Sciatic nerve (tissue), 2 donors: ENCODE data around the gene PTGDS. TPM values are rescaled to one million over a fixed set of nuclear protein-coding genes. Genes with fewer than 3 reads are reported as not detected.
"Not testable (repeated sequence)": the region's sequence is repeated elsewhere in the genome, so short reads cannot be mapped to it uniquely, and the experiment has no call there.

Experiments used
- ATAC-seq: fragments of 200-7000 bp; cut with Tn5 transposase; one replicate; pipeline ENCODE4 v1.9.1; 2020; ENCODE audit warnings: mild to moderate bottlenecking, moderate library complexity
- DNase-seq: peaks from one replicate; pipeline ENCODE4 v3.0.0-alpha.2; 2020; ENCODE audit warnings: low spot score
- intact Hi-C: fragments of 100-400 bp; cut with DNase I; formaldehyde crosslinking; loops from one replicate; pipeline ENCODE4 v1.14.2; 2022
- total RNA-seq: library from RNA; stranded (reverse); fragmentation: NEBNext Ultra II Directional; extraction: Animal tissue kit (Norgen Biotek cat#: 25700); gene quantifications from one replicate; pipeline ENCODE4 v1.2.1, GENCODE V29; 2021
- donor health status: DM: no; HTN: no; CAD: no.
- donor health status: DM: no; HTN: no; CAD: no.

The PTGDS gene
- total RNA-seq, 1 donor from 2014 or later = 1,668 TPM

GRCh38 chr9:136997371-136997770, 20.1 kb downstream of the PTGDS start:
- no peak for DNase-seq
- ATAC-seq = no peak
- intact Hi-C loops = no loop called here

GRCh38 chr9:136997830-136998234, 20.5 kb downstream of the PTGDS start:
- no peak for DNase-seq
- ATAC-seq = no peak
- intact Hi-C loops = no loop called here

GRCh38 chr9:137000177-137000930, 23.1 kb downstream of the PTGDS start:
- intact Hi-C loops = no loop called here
- ATAC-seq = no peak
- DNase-seq = no peak

- no peak for DNase-seq
- no peak for ATAC-seq
- intact Hi-C loops = no loop called here
These were observed 24.7 kb downstream of the PTGDS start for GRCh38 chr9:137001857-137002645.

GRCh38 chr9:137002646-137003041, 25.3 kb downstream of the PTGDS start:
- intact Hi-C loops = no loop called here
- DNase-seq (no peak), ATAC-seq (no peak)

GRCh38 chr9:137004285-137004684, 27.0 kb downstream of the PTGDS start:
- ATAC-seq, DNase-seq, intact Hi-C loops: not testable (repeated sequence)

- ATAC-seq = peak; percentile 27
These were observed 29.1 kb downstream of the PTGDS start for GRCh38 chr9:137006116-137007003.

GRCh38 chr9:137007108-137007815, 30.0 kb downstream of the PTGDS start:
- no peak for DNase-seq
- ATAC-seq = peak; percentile 74
- intact Hi-C loops = no loop called here

More at GRCh38 chr9:137006116-137007003, 29.1 kb downstream of the PTGDS start:
- intact Hi-C loops = no loop called here
- DNase-seq = no peak

- DNase-seq = no peak
- ATAC-seq = peak; percentile 15
- intact Hi-C loops = no loop called here
These were observed 30.5 kb downstream of the PTGDS start for GRCh38 chr9:137007816-137008270.

GRCh38 chr9:137008312-137008711, 31.0 kb downstream of the PTGDS start:
- intact Hi-C loops = no loop called here
- no peak for DNase-seq
- ATAC-seq = no peak

GRCh38 chr9:137009217-137009616, 31.9 kb downstream of the PTGDS start:
- DNase-seq = no peak
- ATAC-seq = no peak
- intact Hi-C loops = no loop called here

GRCh38 chr9:137009938-137010732, 32.8 kb downstream of the PTGDS start:
- ATAC-seq (no peak), DNase-seq (no peak)
- intact Hi-C loops = no loop called here

GRCh38 chr9:137011156-137011555, 33.9 kb downstream of the PTGDS start:
- ATAC-seq (no peak), DNase-seq (no peak)
- intact Hi-C loops = no loop called here

GRCh38 chr9:137011907-137012675, 34.8 kb downstream of the PTGDS start:
- ATAC-seq = no peak
- intact Hi-C loops = no loop called here
- no peak for DNase-seq

- intact Hi-C loops = no loop called here
- DNase-seq = no peak
- no peak for ATAC-seq
These were observed 35.6 kb downstream of the PTGDS start for GRCh38 chr9:137012694-137013570.

GRCh38 chr9:137013571-137013940, 36.3 kb downstream of the PTGDS start:
- DNase-seq (no peak), ATAC-seq (no peak)
- intact Hi-C loops = no loop called here
